ENCODE measurements around the gene LEO1. TPM values are rescaled to one million over a fixed set of nuclear protein-coding genes. Genes with fewer than 3 reads are reported as not detected.

Gene LEO1
- total RNA-seq, 1 experiment from 2014 or later = 28.4 TPM

- TF ChIP-seq, protein P1, sequence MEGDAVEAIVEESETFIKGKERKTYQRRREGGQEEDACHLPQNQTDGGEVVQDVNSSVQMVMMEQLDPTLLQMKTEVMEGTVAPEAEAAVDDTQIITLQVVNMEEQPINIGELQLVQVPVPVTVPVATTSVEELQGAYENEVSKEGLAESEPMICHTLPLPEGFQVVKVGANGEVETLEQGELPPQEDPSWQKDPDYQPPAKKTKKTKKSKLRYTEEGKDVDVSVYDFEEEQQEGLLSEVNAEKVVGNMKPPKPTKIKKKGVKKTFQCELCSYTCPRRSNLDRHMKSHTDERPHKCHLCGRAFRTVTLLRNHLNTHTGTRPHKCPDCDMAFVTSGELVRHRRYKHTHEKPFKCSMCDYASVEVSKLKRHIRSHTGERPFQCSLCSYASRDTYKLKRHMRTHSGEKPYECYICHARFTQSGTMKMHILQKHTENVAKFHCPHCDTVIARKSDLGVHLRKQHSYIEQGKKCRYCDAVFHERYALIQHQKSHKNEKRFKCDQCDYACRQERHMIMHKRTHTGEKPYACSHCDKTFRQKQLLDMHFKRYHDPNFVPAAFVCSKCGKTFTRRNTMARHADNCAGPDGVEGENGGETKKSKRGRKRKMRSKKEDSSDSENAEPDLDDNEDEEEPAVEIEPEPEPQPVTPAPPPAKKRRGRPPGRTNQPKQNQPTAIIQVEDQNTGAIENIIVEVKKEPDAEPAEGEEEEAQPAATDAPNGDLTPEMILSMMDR (IDR thresholded peaks at IDR 0.05) = no peak
- TF ChIP-seq FOXJ3 (CRISPR knock-in tag; IDR thresholded peaks at IDR 0.05; ENCODE audit: borderline replicate concordance) (no peak), TEAD4 (CRISPR knock-in tag; IDR thresholded peaks at IDR 0.05) (no peak), SOX15 (CRISPR knock-in tag; IDR thresholded peaks at IDR 0.05) (no peak), GTF2I (CRISPR knock-in tag; conservative IDR thresholded peaks at IDR 0.05) (no peak), RELA (CRISPR knock-in tag; IDR thresholded peaks at IDR 0.05; ENCODE audit: borderline replicate concordance) (no peak), PRRX2 (CRISPR knock-in tag; IDR thresholded peaks at IDR 0.05) (no peak)
Measured at GRCh38 chr15:51982770-51983103, 11.2 kb upstream of the LEO1 start (continued).

- no peaks in the 10 kb centered on the region for H3K27me3 Mint-ChIP-seq (ENCODE audit: low read depth)
- H3K9me3 Mint-ChIP-seq = no peaks in the 10 kb centered on the region
- ATAC-seq (peak; percentile 77), DNase-seq (ENCODE audit: low spot score) (no peak)
- H3K4me1 Mint-ChIP-seq = no peaks in the 10 kb centered on the region
- no peaks in the 10 kb centered on the region for H3K36me3 Mint-ChIP-seq
- 0 out of 2 replicates have a peak overlapping the region, but pooled peaks have one; percentile 52 for H3K27ac Mint-ChIP-seq
- ChIA-PET POLR2A (no interaction called here), CTCF (interaction anchor here (1.8 to 1.9 kb wide), 2 partner anchors 10 to 97 kb away, joined by 6 to 10 read pairs; partner anchors contain the start of gene LEO1)
- H3K4me3 Mint-ChIP-seq = no peak overlapping the region
- TF ChIP-seq GABPB1 (CRISPR knock-in tag; IDR thresholded peaks at IDR 0.05) (peak; percentile 33; the same call in 1 of the 2 replicates), ZNF317 (CRISPR knock-in tag; IDR thresholded peaks at IDR 0.05; ENCODE audit: borderline replicate concordance, low read depth) (no peak)
Measured at GRCh38 chr15:51982013-51982769, 10.6 kb upstream of the LEO1 start.

DNA sequence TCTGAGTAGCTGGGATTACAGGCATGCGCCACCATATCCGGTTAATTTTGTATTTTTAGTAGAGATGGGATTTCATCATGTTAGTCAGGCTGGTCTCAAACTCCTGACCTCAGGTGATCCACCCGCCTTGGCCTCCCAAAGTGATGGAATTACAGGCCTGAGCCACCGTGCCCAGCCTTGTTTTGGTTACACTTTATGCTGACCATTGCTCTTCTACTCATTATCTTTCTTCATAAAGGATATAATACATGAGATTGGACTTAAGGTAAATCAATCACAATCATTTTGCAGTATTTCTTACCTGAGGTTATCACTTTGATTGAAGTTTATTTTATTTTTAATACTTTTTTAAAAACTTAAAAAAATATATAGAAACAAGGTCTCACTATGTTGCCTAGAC is 2.2 kb upstream of the LEO1 start:
- H3K4me1 Mint-ChIP-seq = peaks cover 11% of the 10 kb centered on the region
- no peak overlapping the region for H3K27ac Mint-ChIP-seq
- DNase-seq (ENCODE audit: low spot score) (no peak), ATAC-seq (no peak)
- ChIA-PET CTCF (interaction anchor here (0.7 kb wide), 1 partner anchor 243 kb away, joined by 3 read pairs; no protein-coding TSS in a partner anchor), POLR2A (interaction anchor here (0.6 kb wide), 1 partner anchor 18 kb away, joined by 4 read pairs; no protein-coding TSS in a partner anchor)
- no peaks in the 10 kb centered on the region for H3K9me3 Mint-ChIP-seq
- peaks cover 5% of the 10 kb centered on the region; the same call in 1 of the 2 replicates for H3K36me3 Mint-ChIP-seq
- H3K27me3 Mint-ChIP-seq (ENCODE audit: low read depth) = no peaks in the 10 kb centered on the region
- no peak for TF ChIP-seq TP53 (CRISPR knock-in tag; IDR thresholded peaks at IDR 0.05)
- no peak for TF ChIP-seq RELA (CRISPR knock-in tag; IDR thresholded peaks at IDR 0.05; ENCODE audit: borderline replicate concordance)
- TF ChIP-seq ZBTB43 (CRISPR knock-in tag; IDR thresholded peaks at IDR 0.05) = no peak
- TF ChIP-seq JUN (CRISPR knock-in tag; IDR thresholded peaks at IDR 0.05) = no peak
- TF ChIP-seq FOXP1 (CRISPR knock-in tag; IDR thresholded peaks at IDR 0.05; ENCODE audit: borderline replicate concordance) = no peak
- no peak for TF ChIP-seq EMX1 (CRISPR knock-in tag; IDR thresholded peaks at IDR 0.05)
- TF ChIP-seq SMAD4 (CRISPR knock-in tag; IDR thresholded peaks at IDR 0.05) = no peak
- TF ChIP-seq CBFB (CRISPR knock-in tag; IDR thresholded peaks at IDR 0.05; ENCODE audit: low read depth) = no peak
- no peak for TF ChIP-seq GTF2I (CRISPR knock-in tag; conservative IDR thresholded peaks at IDR 0.05)
- no peak for TF ChIP-seq ZNF263 (CRISPR knock-in tag; IDR thresholded peaks at IDR 0.05; ENCODE audit: low read depth)
- no peak for TF ChIP-seq NR2C2 (CRISPR knock-in tag; IDR thresholded peaks at IDR 0.05)
- no peak for TF ChIP-seq MXD4 (CRISPR knock-in tag; IDR thresholded peaks at IDR 0.05; ENCODE audit: borderline replicate concordance)
- TF ChIP-seq CREM (CRISPR knock-in tag; IDR thresholded peaks at IDR 0.05) = no peak
- TF ChIP-seq, protein P2, sequence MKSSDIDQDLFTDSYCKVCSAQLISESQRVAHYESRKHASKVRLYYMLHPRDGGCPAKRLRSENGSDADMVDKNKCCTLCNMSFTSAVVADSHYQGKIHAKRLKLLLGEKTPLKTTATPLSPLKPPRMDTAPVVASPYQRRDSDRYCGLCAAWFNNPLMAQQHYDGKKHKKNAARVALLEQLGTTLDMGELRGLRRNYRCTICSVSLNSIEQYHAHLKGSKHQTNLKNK (CRISPR knock-in tag; IDR thresholded peaks at IDR 0.05) = no peak
- TF ChIP-seq IRF2 (CRISPR knock-in tag; IDR thresholded peaks at IDR 0.05; ENCODE audit: borderline replicate concordance, low read depth) = no peak
- no peak for TF ChIP-seq ELF4 (CRISPR knock-in tag; IDR thresholded peaks at IDR 0.05; ENCODE audit: low read depth)
- no peak overlapping the region for H3K4me3 Mint-ChIP-seq

All from WTC11 (cell line).